Neural progenitor cell (in vitro differentiated cells): ENCODE measurements around the gene UGGT1. TPM values are rescaled to one million over a fixed set of nuclear protein-coding genes. Genes with fewer than 3 reads are reported as not detected.

Experiments
- DNase-seq: peaks from one replicate; pipeline ENCODE4 v3.0.0-alpha.2; 2016; ENCODE audit warnings: low spot score
- H2AFZ ChIP-seq: fragments of 200-600 bp; sonication (generic); replicated peaks from 2 replicates; pipeline ENCODE4 v1.6.1; 2016; ENCODE audit warnings: antibody characterized with exemption
- H3F3A ChIP-seq: fragments of 200-600 bp; sonication (generic); 2 replicates; pipeline ENCODE4 v1.6.1; 2016; ENCODE audit warnings: antibody characterized with exemption, low read depth
- H3K27ac ChIP-seq: fragments of 200-600 bp; sonication (generic); 2 replicates; pipeline ENCODE4 v1.5.1; 2016; ENCODE audit warnings: mild to moderate bottlenecking
- H3K27me3 ChIP-seq: fragments of 200-600 bp; sonication (generic); 2 replicates; pipeline ENCODE4 v1.6.1; 2016; ENCODE audit warnings: mild to moderate bottlenecking, moderate library complexity
- H3K36me3 ChIP-seq: fragments of 200-600 bp; sonication (generic); 2 replicates; pipeline ENCODE4 v1.5.1; 2016
- H3K4me1 ChIP-seq: fragments of 200-600 bp; sonication (generic); 2 replicates; pipeline ENCODE4 v1.6.1; 2016; ENCODE audit warnings: mixed run types
- H3K4me2 ChIP-seq: fragments of 200-600 bp; sonication (generic); 2 replicates; pipeline ENCODE4 v1.6.1; 2016
- H3K4me3 ChIP-seq: fragments of 200-600 bp; sonication (generic); 2 replicates; pipeline ENCODE4 v1.5.1; 2016
- H3K79me2 ChIP-seq: fragments of 200-600 bp; sonication (generic); 2 replicates; pipeline ENCODE4 v1.6.1; 2016; ENCODE audit warnings: low read depth
- H3K9ac ChIP-seq: fragments of 200-600 bp; sonication (generic); 2 replicates; pipeline ENCODE4 v1.6.1; 2016
- H3K9me3 ChIP-seq: fragments of 200-600 bp; sonication (generic); 2 replicates; pipeline ENCODE4 v1.5.1; 2016; ENCODE audit warnings: low read depth
- H4K20me1 ChIP-seq: fragments of 200-600 bp; sonication (generic); 2 replicates; pipeline ENCODE4 v1.6.1; 2016; ENCODE audit warnings: low read depth
- H3K27ac Mint-ChIP-seq: 3 replicates; pipeline ENCODE4 v1.8.0; 2021; ENCODE audit warnings: mixed read lengths
- H3K27me3 Mint-ChIP-seq: 2 replicates; pipeline ENCODE4 v1.8.0; 2022; ENCODE audit warnings: low read depth, mild to moderate bottlenecking, inconsistent platforms, moderate library complexity, mixed read lengths; ENCODE audit not compliant: insufficient read depth
- H3K36me3 Mint-ChIP-seq: 3 replicates; pipeline ENCODE4 v1.8.0; 2021; ENCODE audit warnings: mixed read lengths
- H3K4me1 Mint-ChIP-seq: 3 replicates; pipeline ENCODE4 v1.8.0; 2021; ENCODE audit warnings: mixed read lengths
- H3K4me3 Mint-ChIP-seq: 3 replicates; pipeline ENCODE4 v1.8.0; 2021; ENCODE audit warnings: mild to moderate bottlenecking, moderate library complexity, mixed read lengths
- H3K9me3 Mint-ChIP-seq: 3 replicates; pipeline ENCODE4 v1.8.0; 2020; ENCODE audit warnings: mixed read lengths
- EZH2 ChIP-seq: fragments of 200-600 bp; sonication (generic); IDR thresholded peaks from 2 replicates; pipeline ENCODE4 v1.6.1; 2017; ENCODE audit warnings: antibody characterized with exemption, mild to moderate bottlenecking, moderate library complexity
- EZH2phosphoT487 ChIP-seq: fragments of 200-600 bp; sonication (generic); IDR thresholded peaks from 2 replicates; pipeline ENCODE4 v1.6.1; 2017; ENCODE audit warnings: antibody characterized with exemption
- total RNA-seq: library from RNA; depleted of rRNA; stranded (reverse); fragments of >200 nt; gene quantifications from 2 replicates; pipeline ENCODE4 v1.2.3, GENCODE V29; 2015; ENCODE audit warnings: low replicate concordance
- TF ChIP-seq, protein P1 (sequence below): fragments of 200-600 bp; sonication (generic); IDR thresholded peaks from 2 replicates; pipeline ENCODE4 v1.5.1; 2017; ENCODE audit warnings: antibody characterized with exemption, mild to moderate bottlenecking

The UGGT1 gene
- total RNA-seq, 1 donor from 2014 or later = 56.3 TPM

DNA sequence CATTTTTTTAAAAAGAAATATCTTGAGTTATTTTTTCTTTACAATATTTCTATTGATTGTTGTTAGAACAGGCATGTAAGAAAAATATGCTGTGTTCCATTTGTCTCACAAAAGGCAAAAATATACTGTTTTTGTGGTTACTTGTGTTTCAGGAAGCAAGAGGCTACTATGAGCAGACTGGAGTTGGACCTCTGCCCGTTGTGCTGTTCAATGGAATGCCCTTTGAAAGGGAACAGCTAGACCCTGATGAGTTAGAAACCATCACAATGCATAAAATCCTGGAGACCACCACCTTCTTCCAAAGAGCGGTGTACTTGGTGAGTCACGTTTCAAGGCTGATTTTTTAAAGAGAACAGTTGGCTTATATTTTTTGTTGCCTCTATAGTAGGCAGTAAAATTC is 54.7 kb downstream of the UGGT1 start:
- TF ChIP-seq EZH2phosphoT487 (no peak), EZH2 (no peak)
- TF ChIP-seq, protein P1, sequence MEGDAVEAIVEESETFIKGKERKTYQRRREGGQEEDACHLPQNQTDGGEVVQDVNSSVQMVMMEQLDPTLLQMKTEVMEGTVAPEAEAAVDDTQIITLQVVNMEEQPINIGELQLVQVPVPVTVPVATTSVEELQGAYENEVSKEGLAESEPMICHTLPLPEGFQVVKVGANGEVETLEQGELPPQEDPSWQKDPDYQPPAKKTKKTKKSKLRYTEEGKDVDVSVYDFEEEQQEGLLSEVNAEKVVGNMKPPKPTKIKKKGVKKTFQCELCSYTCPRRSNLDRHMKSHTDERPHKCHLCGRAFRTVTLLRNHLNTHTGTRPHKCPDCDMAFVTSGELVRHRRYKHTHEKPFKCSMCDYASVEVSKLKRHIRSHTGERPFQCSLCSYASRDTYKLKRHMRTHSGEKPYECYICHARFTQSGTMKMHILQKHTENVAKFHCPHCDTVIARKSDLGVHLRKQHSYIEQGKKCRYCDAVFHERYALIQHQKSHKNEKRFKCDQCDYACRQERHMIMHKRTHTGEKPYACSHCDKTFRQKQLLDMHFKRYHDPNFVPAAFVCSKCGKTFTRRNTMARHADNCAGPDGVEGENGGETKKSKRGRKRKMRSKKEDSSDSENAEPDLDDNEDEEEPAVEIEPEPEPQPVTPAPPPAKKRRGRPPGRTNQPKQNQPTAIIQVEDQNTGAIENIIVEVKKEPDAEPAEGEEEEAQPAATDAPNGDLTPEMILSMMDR = no peak
- no peak overlapping the region for H3K27ac ChIP-seq
- no peaks in the 10 kb centered on the region for H3F3A ChIP-seq
- no peak overlapping the region for H2AFZ ChIP-seq
- Mint-ChIP-seq H3K27me3 (no peaks in the 10 kb centered on the region), H3K27ac (no peak overlapping the region), H3K4me3 (no peak overlapping the region), H3K4me1 (no peaks in the 10 kb centered on the region), H3K9me3 (no peaks in the 10 kb centered on the region), H3K36me3 (peaks cover 13% of the 10 kb centered on the region)
- no peaks in the 10 kb centered on the region for H3K4me1 ChIP-seq
- H3K4me2 ChIP-seq = no peak overlapping the region
- H3K36me3 ChIP-seq = peaks cover 9% of the 10 kb centered on the region
- no peak for DNase-seq
- no peak overlapping the region for H3K4me3 ChIP-seq
- no peaks in the 10 kb centered on the region for H3K79me2 ChIP-seq
- no peaks in the 10 kb centered on the region for H4K20me1 ChIP-seq
- no peak overlapping the region for H3K9ac ChIP-seq
- no peaks in the 10 kb centered on the region for H3K27me3 ChIP-seq
- no peaks in the 10 kb centered on the region for H3K9me3 ChIP-seq

DNA sequence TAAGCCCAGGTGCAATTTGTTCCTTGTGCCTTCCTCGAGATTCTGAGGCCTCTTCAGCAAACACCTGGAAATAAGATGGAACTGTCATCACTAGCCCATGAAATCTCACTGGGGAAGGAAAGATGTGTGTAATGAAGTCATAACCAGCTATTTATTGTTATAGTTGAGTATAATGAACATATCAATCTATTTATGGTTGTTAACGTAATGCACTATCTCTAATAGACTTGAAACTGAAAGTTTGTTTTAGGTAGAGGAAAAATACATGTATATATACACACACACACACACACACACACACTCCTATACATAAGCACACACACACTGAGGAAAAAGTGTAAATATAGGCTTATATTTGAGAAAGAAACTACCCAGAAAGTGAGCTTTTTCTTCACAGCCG is 62.8 kb downstream of the UGGT1 start:
- no peaks in the 10 kb centered on the region for H3K27me3 ChIP-seq
- Mint-ChIP-seq H3K27ac (no peak overlapping the region), H3K4me3 (no peak overlapping the region)

DNA sequence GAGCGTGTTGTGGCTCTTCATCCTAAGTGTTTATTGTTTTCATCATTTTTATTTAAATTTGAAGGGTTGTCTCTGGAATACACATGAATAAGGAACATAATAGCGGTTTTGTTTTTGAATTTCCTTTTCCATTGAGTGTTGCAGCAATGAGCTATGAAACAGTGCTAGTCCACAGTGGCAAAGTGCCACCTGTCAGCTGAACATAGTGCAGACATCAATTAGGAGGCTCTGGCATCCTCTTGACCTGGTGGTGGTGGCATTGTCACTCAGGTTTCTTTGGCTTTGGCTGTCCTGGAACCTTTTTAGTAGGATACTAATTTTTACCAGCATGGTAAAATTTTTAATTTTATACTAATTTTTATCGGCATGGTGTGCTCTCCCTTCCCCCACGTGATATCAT is 63.2 kb downstream of the UGGT1 start:
- H3K27ac Mint-ChIP-seq = no peak overlapping the region
- no peak overlapping the region for H3K4me3 Mint-ChIP-seq
- Histone ChIP-seq H3K79me2 (no peaks in the 10 kb centered on the region), H3K4me2 (no peak overlapping the region), H4K20me1 (no peaks in the 10 kb centered on the region), H3K27ac (no peak overlapping the region), H3K4me1 (no peaks in the 10 kb centered on the region), H3F3A (no peaks in the 10 kb centered on the region), H2AFZ (no peak overlapping the region), H3K9ac (no peak overlapping the region), H3K9me3 (no peaks in the 10 kb centered on the region), H3K4me3 (no peak overlapping the region), H3K36me3 (peaks cover 6% of the 10 kb centered on the region), H3K27me3 (no peaks in the 10 kb centered on the region)
- H3K27me3 Mint-ChIP-seq = no peaks in the 10 kb centered on the region
- TF ChIP-seq EZH2phosphoT487 (no peak), EZH2 (no peak)
- TF ChIP-seq, protein P1 = no peak
- no peaks in the 10 kb centered on the region for H3K9me3 Mint-ChIP-seq
- peaks cover 18% of the 10 kb centered on the region for H3K36me3 Mint-ChIP-seq
- H3K4me1 Mint-ChIP-seq = no peaks in the 10 kb centered on the region
- DNase-seq = no peak

More for the DNA sequence above, 62.8 kb downstream of the UGGT1 start:
- no peaks in the 10 kb centered on the region for H3K79me2 ChIP-seq
- no peaks in the 10 kb centered on the region for H3K9me3 ChIP-seq
- no peaks in the 10 kb centered on the region for H4K20me1 ChIP-seq
- H3K36me3 ChIP-seq = peaks cover 6% of the 10 kb centered on the region
- H2AFZ ChIP-seq = no peak overlapping the region
- no peaks in the 10 kb centered on the region for H3K4me1 Mint-ChIP-seq
- no peaks in the 10 kb centered on the region for H3K9me3 Mint-ChIP-seq
- no peaks in the 10 kb centered on the region for H3F3A ChIP-seq
- H3K36me3 Mint-ChIP-seq = peaks cover 18% of the 10 kb centered on the region
- H3K9ac ChIP-seq = no peak overlapping the region
- H3K4me3 ChIP-seq = no peak overlapping the region
- TF ChIP-seq, protein P1 = no peak
- no peak for TF ChIP-seq EZH2
- no peak for TF ChIP-seq EZH2phosphoT487
- H3K27ac ChIP-seq = no peak overlapping the region
- DNase-seq = no peak
- no peaks in the 10 kb centered on the region for H3K27me3 Mint-ChIP-seq
- H3K4me1 ChIP-seq = no peaks in the 10 kb centered on the region
- H3K4me2 ChIP-seq = no peak overlapping the region
